Activated CD4-positive, alpha-beta T cell treated with anti-CD3 and anti-CD28 coated beads, Interleukin-2, amount 10 ng/mL, durations not matched to agents 7 days and 5 days (primary cell): ENCODE measurements around the gene EFCAB5. TPM values are rescaled to one million over a fixed set of nuclear protein-coding genes. Genes with fewer than 3 reads are reported as not detected.
A peak's percentile ranks its signal among the peaks of the same experiment; 100 is the strongest.
"Not testable (repeated sequence)": the region's sequence is repeated elsewhere in the genome, so short reads cannot be mapped to it uniquely, and the experiment has no call there.

ENCODE experiments used
- CTCF ChIA-PET: fragments of 350-600 bp; sonication (Branson Sonifier 250); formaldehyde crosslinking; loops from one replicate; lab custom pipeline; 2021; ENCODE audit warnings: antibody characterized with exemption; lab: Charles Lee
- POLR2A ChIA-PET: fragments of 350-600 bp; sonication (Branson Sonifier 250); formaldehyde crosslinking; loops from one replicate; lab custom pipeline; 2021; ENCODE audit warnings: antibody characterized with exemption; lab: Charles Lee
- DNase-seq: peaks from one replicate; pipeline ENCODE4 v3.0.0-alpha.2; 2020
- H3K27ac Mint-ChIP-seq: one replicate; pipeline ENCODE4 v1.8.0; 2021; ENCODE audit warnings: mild to moderate bottlenecking, moderate library complexity, mixed read lengths
- H3K27me3 Mint-ChIP-seq: one replicate; pipeline ENCODE4 v1.8.0; 2021; ENCODE audit warnings: mixed read lengths
- H3K36me3 Mint-ChIP-seq: one replicate; pipeline ENCODE4 v1.8.0; 2021; ENCODE audit warnings: low read depth, mixed read lengths
- H3K4me1 Mint-ChIP-seq: one replicate; pipeline ENCODE4 v1.8.0; 2021; ENCODE audit warnings: mixed read lengths
- H3K4me3 Mint-ChIP-seq: one replicate; pipeline ENCODE4 v1.8.0; 2021; ENCODE audit warnings: mild to moderate bottlenecking, moderate library complexity, mixed read lengths
- H3K9me3 Mint-ChIP-seq: one replicate; pipeline ENCODE4 v1.8.0; 2021; ENCODE audit warnings: mixed read lengths
- total RNA-seq, 2 experiments: library from RNA; stranded (reverse); gene quantifications; one replicate each; pipeline ENCODE4 v1.2.3, GENCODE V29; 2021

Gene EFCAB5
- 1 to 10 TPM; 1.1 to 1.6 TPM for total RNA-seq

GRCh38 chr17:29941334-29941733 is at the start of gene EFCAB5:
Gene EFCAB5 (plus strand): TSS chr17:29941634. CDS start chr17:29941797, 163 bp downstream.
- H3K36me3 Mint-ChIP-seq: peaks cover 2% of the 10 kb centered on the region
- CTCF ChIA-PET: interaction anchor here (1.4 to 2.2 kb wide), 2 partner anchors 10 to 11 kb away, joined by 5 to 13 read pairs; partner anchors contain the start of gene SSH2

GRCh38 chr17:29892201-29892600 is 49.2 kb upstream of the EFCAB5 start:
- ChIA-PET CTCF (interaction anchor here (0.5 to 1.1 kb wide), 3 partner anchors 39 to 207 kb away, joined by 3 to 5 read pairs (median 3); no protein-coding TSS in a partner anchor), POLR2A (no interaction called here)
- Mint-ChIP-seq H3K27ac (no peak overlapping the region), H3K9me3 (peaks cover 16% of the 10 kb centered on the region), H3K4me3 (no peak overlapping the region), H3K4me1 (peaks cover 22% of the 10 kb centered on the region), H3K36me3 (peaks cover 29% of the 10 kb centered on the region), H3K27me3 (no peaks in the 10 kb centered on the region)
- DNase-seq: no peak

More at GRCh38 chr17:29941334-29941733, at the start of gene EFCAB5:
- peaks cover 8% of the 10 kb centered on the region for H3K4me1 Mint-ChIP-seq
- H3K9me3 Mint-ChIP-seq: no peaks in the 10 kb centered on the region
- H3K4me3 Mint-ChIP-seq: no peak within 1 kb of the TSS
- no peak within 1 kb of the TSS for H3K27ac Mint-ChIP-seq
- POLR2A ChIA-PET: no interaction called here
- peaks cover 1% of the 10 kb centered on the region for H3K27me3 Mint-ChIP-seq
- DNase-seq: no peak

- H3K4me3 Mint-ChIP-seq, DNase-seq, POLR2A ChIA-PET, H3K9me3 Mint-ChIP-seq, H3K27me3 Mint-ChIP-seq, CTCF ChIA-PET: not testable (repeated sequence)
- peaks cover 19% of the 10 kb centered on the region for H3K4me1 Mint-ChIP-seq
- H3K36me3 Mint-ChIP-seq: peaks cover 13% of the 10 kb centered on the region
- H3K27ac Mint-ChIP-seq: peak overlapping the region; percentile 19
These were observed 44.3 kb upstream of the EFCAB5 start for GRCh38 chr17:29897136-29897535.

- H3K27ac Mint-ChIP-seq: no peak overlapping the region
- no peak overlapping the region for H3K4me3 Mint-ChIP-seq
- peaks cover 19% of the 10 kb centered on the region for H3K9me3 Mint-ChIP-seq
- H3K4me1 Mint-ChIP-seq: peaks cover 24% of the 10 kb centered on the region
- DNase-seq: no peak
- ChIA-PET CTCF (no interaction called here), POLR2A (no interaction called here)
- no peaks in the 10 kb centered on the region for H3K27me3 Mint-ChIP-seq
- H3K36me3 Mint-ChIP-seq: peaks cover 25% of the 10 kb centered on the region
These were observed 38.0 kb upstream of the EFCAB5 start for GRCh38 chr17:29903471-29903870.

- Mint-ChIP-seq H3K27ac (no peak overlapping the region), H3K27me3 (no peaks in the 10 kb centered on the region), H3K4me3 (no peak overlapping the region), H3K36me3 (peaks cover 27% of the 10 kb centered on the region), H3K9me3 (peaks cover 19% of the 10 kb centered on the region), H3K4me1 (peaks cover 32% of the 10 kb centered on the region)
- ChIA-PET CTCF (no interaction called here), POLR2A (no interaction called here)
- no peak for DNase-seq
These were observed 36.2 kb upstream of the EFCAB5 start for GRCh38 chr17:29905086-29905878.

- DNase-seq: no peak
- Mint-ChIP-seq H3K27ac (no peak overlapping the region), H3K9me3 (peaks cover 19% of the 10 kb centered on the region), H3K4me3 (no peak overlapping the region), H3K4me1 (peaks cover 32% of the 10 kb centered on the region), H3K36me3 (peaks cover 27% of the 10 kb centered on the region), H3K27me3 (no peaks in the 10 kb centered on the region)
- CTCF ChIA-PET: no interaction called here
- POLR2A ChIA-PET: no interaction called here
These were observed 35.6 kb upstream of the EFCAB5 start for GRCh38 chr17:29905879-29906167.

GRCh38 chr17:29906969-29907368 is 34.5 kb upstream of the EFCAB5 start:
- POLR2A ChIA-PET: no interaction called here
- CTCF ChIA-PET: no interaction called here

GRCh38 chr17:29909236-29910003 is 32.0 kb upstream of the EFCAB5 start:
- peaks cover 14% of the 10 kb centered on the region for H3K4me1 Mint-ChIP-seq
- peaks cover 15% of the 10 kb centered on the region for H3K9me3 Mint-ChIP-seq
- H3K4me3 Mint-ChIP-seq: no peak overlapping the region
- no peak for DNase-seq
- POLR2A ChIA-PET: no interaction called here
- no peak overlapping the region for H3K27ac Mint-ChIP-seq
- CTCF ChIA-PET: interaction anchor here (0.9 to 1.4 kb wide), 2 partner anchors 22 to 73 kb away, joined by 3 to 5 read pairs; no protein-coding TSS in a partner anchor
- H3K36me3 Mint-ChIP-seq: peaks cover 27% of the 10 kb centered on the region
- no peaks in the 10 kb centered on the region for H3K27me3 Mint-ChIP-seq

More at GRCh38 chr17:29906969-29907368, 34.5 kb upstream of the EFCAB5 start:
- no peak for DNase-seq
- H3K4me3 Mint-ChIP-seq: no peak overlapping the region
- H3K9me3 Mint-ChIP-seq: peaks cover 19% of the 10 kb centered on the region
- peaks cover 24% of the 10 kb centered on the region for H3K4me1 Mint-ChIP-seq
- no peaks in the 10 kb centered on the region for H3K27me3 Mint-ChIP-seq
- H3K27ac Mint-ChIP-seq: no peak overlapping the region
- peaks cover 27% of the 10 kb centered on the region for H3K36me3 Mint-ChIP-seq

GRCh38 chr17:29911641-29912177 is 29.7 kb upstream of the EFCAB5 start:
- Mint-ChIP-seq H3K4me1 (peaks cover 13% of the 10 kb centered on the region), H3K36me3 (peaks cover 11% of the 10 kb centered on the region), H3K27ac (no peak overlapping the region), H3K4me3 (no peak overlapping the region), H3K9me3 (peaks cover 6% of the 10 kb centered on the region), H3K27me3 (no peaks in the 10 kb centered on the region)
- ChIA-PET CTCF (interaction anchor here (0.9 to 1.6 kb wide), 4 partner anchors 13 to 37 kb away, joined by 3 to 5 read pairs (median 4); partner anchors contain the start of gene SSH2), POLR2A (no interaction called here)
- no peak for DNase-seq

- no peak overlapping the region for H3K27ac Mint-ChIP-seq
- no peak overlapping the region for H3K4me3 Mint-ChIP-seq
- H3K36me3 Mint-ChIP-seq: peaks cover 6% of the 10 kb centered on the region
- H3K4me1 Mint-ChIP-seq: peaks cover 15% of the 10 kb centered on the region
- no peaks in the 10 kb centered on the region for H3K9me3 Mint-ChIP-seq
- no peaks in the 10 kb centered on the region for H3K27me3 Mint-ChIP-seq
- DNase-seq: no peak
- ChIA-PET CTCF (interaction anchor here (0.6 to 0.7 kb wide), 3 partner anchors 102 to 1976 kb away, joined by 5 to 7 read pairs (median 6); no protein-coding TSS in a partner anchor), POLR2A (no interaction called here)
These were observed 26.5 kb upstream of the EFCAB5 start for GRCh38 chr17:29914819-29915537.

GRCh38 chr17:29918016-29918415 is 23.4 kb upstream of the EFCAB5 start:
- Mint-ChIP-seq H3K36me3 (peaks cover 3% of the 10 kb centered on the region), H3K4me1 (peaks cover 13% of the 10 kb centered on the region), H3K27me3 (no peaks in the 10 kb centered on the region), H3K9me3 (no peaks in the 10 kb centered on the region), H3K4me3 (no peak overlapping the region), H3K27ac (no peak overlapping the region)
- DNase-seq: no peak
- ChIA-PET CTCF (interaction anchor here (0.8 to 1.8 kb wide), 2 partner anchors 13 to 107 kb away, joined by 3 to 5 read pairs; no protein-coding TSS in a partner anchor), POLR2A (no interaction called here)
